DND-41 (cell line): ENCODE measurements around the gene HYDIN.
"Not testable (repeated sequence)": the region's sequence is repeated elsewhere in the genome, so short reads cannot be mapped to it uniquely, and the experiment has no call there.

ENCODE experiments used
- ATAC-seq: fragments of 200-7000 bp; cut with Tn5 transposase; 3 replicates; pipeline ENCODE4 v1.9.1; 2021; ENCODE audit warnings: low read depth; ENCODE audit not compliant: insufficient read depth
- DNase-seq: peaks from one replicate; pipeline ENCODE4 v3.0.0-alpha.2; 2020
- H2AFZ ChIP-seq: 2 replicates; pipeline ENCODE4 v1.6.0; 2012; ENCODE audit warnings: low read depth, low read length
- H3K27ac ChIP-seq: 2 replicates; pipeline ENCODE4 v1.5.1; 2012; ENCODE audit warnings: low read length, inconsistent platforms
- H3K27me3 ChIP-seq: fragments of 200-600 bp; sonication (generic); 2 replicates; pipeline ENCODE4 v1.6.0; 2012; ENCODE audit warnings: low read length, mild to moderate bottlenecking, inconsistent platforms; ENCODE audit not compliant: insufficient read depth, poor library complexity
- H3K36me3 ChIP-seq: 2 replicates; pipeline ENCODE4 v1.5.1; 2012; ENCODE audit warnings: low read length, inconsistent platforms; ENCODE audit not compliant: insufficient read depth
- H3K4me1 ChIP-seq: 2 replicates; pipeline ENCODE4 v1.5.1; 2012; ENCODE audit warnings: mild to moderate bottlenecking, low read length; ENCODE audit not compliant: insufficient read depth
- H3K4me2 ChIP-seq: 2 replicates; pipeline ENCODE4 v1.6.0; 2012; ENCODE audit warnings: mild to moderate bottlenecking, moderate library complexity, low read length, inconsistent platforms; ENCODE audit not compliant: insufficient read depth
- H3K4me3 ChIP-seq, 2 experiments: fragments of 200-600 bp in 1 of 2; shearing (Covaris generic) in 1 of 2; 2 replicates each; pipeline ENCODE4 v1.5.1; 2012 to 2016; ENCODE audit warnings: inconsistent platforms in 2 of 2, low read length in 2 of 2, mild to moderate bottlenecking in 2 of 2, low read depth in 1 of 2, moderate library complexity in 1 of 2
- H3K79me2 ChIP-seq: 2 replicates; pipeline ENCODE4 v1.6.0; 2012; ENCODE audit warnings: low read length, inconsistent platforms; ENCODE audit not compliant: insufficient read depth
- H3K9ac ChIP-seq: 2 replicates; pipeline ENCODE4 v1.6.0; 2012; ENCODE audit warnings: low read depth, mild to moderate bottlenecking, inconsistent platforms, low read length, moderate library complexity
- H3K9me3 ChIP-seq: 2 replicates; pipeline ENCODE4 v1.5.1; 2012; ENCODE audit warnings: low read length, moderate library complexity, mild to moderate bottlenecking, inconsistent platforms; ENCODE audit not compliant: insufficient read depth, severe bottlenecking
- H4K20me1 ChIP-seq: 2 replicates; pipeline ENCODE4 v1.6.0; 2012; ENCODE audit warnings: low read length; ENCODE audit not compliant: insufficient read depth

HYDIN gene

GRCh38 chr16:71143246-71143645 is 87.3 kb downstream of the HYDIN start:
- not testable (repeated sequence) for H2AFZ ChIP-seq, H3K4me3 ChIP-seq, H3K79me2 ChIP-seq, H3K27me3 ChIP-seq, H3K27ac ChIP-seq, H4K20me1 ChIP-seq, DNase-seq, H3K4me2 ChIP-seq, H3K4me1 ChIP-seq, H3K9me3 ChIP-seq, ATAC-seq, H3K9ac ChIP-seq, H3K36me3 ChIP-seq

DNA sequence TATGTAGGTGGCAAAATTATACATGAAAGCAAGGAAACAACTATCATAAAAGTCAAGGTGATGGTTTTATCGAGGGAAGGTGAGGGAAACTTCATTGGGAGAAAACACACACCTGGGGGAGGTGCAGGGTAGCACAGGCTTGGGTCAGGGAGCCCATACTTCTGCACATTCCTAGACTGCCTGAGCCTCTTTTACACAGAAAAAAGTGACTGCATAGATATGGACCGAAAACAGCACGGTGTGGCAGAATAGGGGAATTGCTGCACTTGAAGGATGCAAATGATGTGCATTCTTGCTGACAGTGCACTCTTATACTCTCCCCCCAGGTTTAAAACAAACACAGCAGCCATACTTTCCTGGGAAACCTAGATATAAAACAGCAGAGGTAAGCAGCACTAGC is 120.0 kb downstream of the HYDIN start:
- not testable (repeated sequence) for ATAC-seq, H3K4me2 ChIP-seq, H3K9ac ChIP-seq, H3K27me3 ChIP-seq, DNase-seq, H2AFZ ChIP-seq, H3K79me2 ChIP-seq, H4K20me1 ChIP-seq, H3K9me3 ChIP-seq, H3K4me3 ChIP-seq, H3K36me3 ChIP-seq, H3K4me1 ChIP-seq, H3K27ac ChIP-seq

DNA sequence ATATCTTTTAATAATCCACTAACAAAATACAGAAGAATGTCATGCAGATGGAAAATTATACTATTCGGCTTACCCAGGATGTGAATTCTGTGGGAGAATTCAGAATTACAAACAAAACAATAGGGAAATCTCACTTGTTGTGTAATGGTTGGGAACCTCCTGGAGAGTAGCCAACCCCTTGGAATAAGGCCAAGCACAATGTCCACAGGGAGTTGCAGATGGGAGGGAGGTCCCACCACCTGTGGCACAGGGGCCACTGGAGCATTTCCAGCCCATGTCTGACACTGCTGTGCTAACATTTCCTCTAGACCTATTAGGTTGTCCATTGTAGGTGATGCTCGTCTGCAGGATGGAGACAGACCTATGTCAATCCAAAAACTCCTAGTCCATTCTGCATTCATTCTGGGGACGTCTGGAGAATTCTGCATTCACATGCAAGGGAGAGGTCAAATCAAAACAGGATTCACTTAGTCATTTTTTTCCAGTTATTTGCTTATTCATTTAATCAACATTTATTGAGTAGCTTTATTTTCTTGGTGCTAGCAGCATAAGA is 120.8 kb downstream of the HYDIN start:
- H3K27ac ChIP-seq, H3K36me3 ChIP-seq, H3K9ac ChIP-seq, H3K4me3 ChIP-seq, H3K4me1 ChIP-seq, H2AFZ ChIP-seq, DNase-seq, H3K9me3 ChIP-seq, H3K79me2 ChIP-seq, H3K27me3 ChIP-seq, H4K20me1 ChIP-seq, ATAC-seq, H3K4me2 ChIP-seq: not testable (repeated sequence)

GRCh38 chr16:71105881-71106280 is 124.6 kb downstream of the HYDIN start:
- H3K27ac ChIP-seq, H3K79me2 ChIP-seq, H3K4me1 ChIP-seq, H2AFZ ChIP-seq, H3K27me3 ChIP-seq, H3K36me3 ChIP-seq, H3K9me3 ChIP-seq, H3K9ac ChIP-seq, ATAC-seq, DNase-seq, H4K20me1 ChIP-seq, H3K4me2 ChIP-seq, H3K4me3 ChIP-seq: not testable (repeated sequence)

- H4K20me1 ChIP-seq, H3K4me2 ChIP-seq, H3K27ac ChIP-seq, ATAC-seq, H3K4me3 ChIP-seq, H3K36me3 ChIP-seq, H3K9me3 ChIP-seq, H3K9ac ChIP-seq, H2AFZ ChIP-seq, H3K4me1 ChIP-seq, H3K27me3 ChIP-seq, H3K79me2 ChIP-seq, DNase-seq: not testable (repeated sequence)
These were observed 146.9 kb downstream of the HYDIN start for GRCh38 chr16:71083573-71083972.

- ATAC-seq, H3K9me3 ChIP-seq, H3K36me3 ChIP-seq, H4K20me1 ChIP-seq, H3K4me3 ChIP-seq, H3K27me3 ChIP-seq, H2AFZ ChIP-seq, H3K4me2 ChIP-seq, DNase-seq, H3K9ac ChIP-seq, H3K4me1 ChIP-seq, H3K27ac ChIP-seq, H3K79me2 ChIP-seq: not testable (repeated sequence)
These were observed 149.7 kb downstream of the HYDIN start for GRCh38 chr16:71080777-71081176.

DNA sequence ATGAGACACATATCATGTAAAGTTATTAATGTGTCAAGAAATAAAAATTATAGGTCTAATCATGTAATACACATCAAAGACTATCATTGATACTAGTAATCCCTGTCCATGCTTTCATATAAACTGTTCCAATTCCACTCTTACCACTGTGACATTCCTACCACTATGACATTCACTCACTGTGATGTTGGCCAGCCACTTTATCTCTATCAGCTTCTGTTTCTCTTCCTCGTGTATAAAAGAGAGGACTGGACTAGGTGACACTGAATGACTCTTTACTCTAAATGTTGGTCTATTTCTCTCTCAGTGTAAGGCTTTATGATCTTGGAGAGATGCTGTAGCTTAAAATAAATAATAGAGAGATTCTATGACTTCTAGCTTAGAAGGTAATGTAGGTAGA is 150.3 kb downstream of the HYDIN start:
- not testable (repeated sequence) for H3K27ac ChIP-seq, H4K20me1 ChIP-seq, H3K27me3 ChIP-seq, H2AFZ ChIP-seq, H3K4me1 ChIP-seq, H3K79me2 ChIP-seq, DNase-seq, H3K4me2 ChIP-seq, H3K9me3 ChIP-seq, H3K36me3 ChIP-seq, H3K4me3 ChIP-seq, H3K9ac ChIP-seq, ATAC-seq

DNA sequence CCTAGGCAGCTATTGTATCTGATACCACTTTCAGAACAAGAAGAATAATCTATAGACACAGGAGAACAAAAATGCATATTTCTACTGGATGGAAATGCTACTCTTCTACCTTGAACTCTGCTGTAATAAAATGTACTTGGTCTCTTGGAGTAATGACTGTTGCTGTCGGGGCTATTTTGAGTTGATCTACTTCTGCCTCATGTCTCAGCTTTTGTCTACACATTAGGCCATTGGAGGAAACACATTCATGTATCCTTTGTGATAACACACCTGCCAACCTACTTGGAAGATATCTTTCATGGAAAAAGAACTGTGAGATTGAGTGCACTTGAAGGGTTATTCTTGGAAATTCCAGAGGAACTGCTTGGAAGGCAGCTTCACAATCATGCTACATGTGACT is 159.9 kb downstream of the HYDIN start:
- not testable (repeated sequence) for H3K79me2 ChIP-seq, ATAC-seq, H3K9ac ChIP-seq, H3K27ac ChIP-seq, H3K36me3 ChIP-seq, H3K4me3 ChIP-seq, H3K9me3 ChIP-seq, H3K27me3 ChIP-seq, H3K4me1 ChIP-seq, H3K4me2 ChIP-seq, DNase-seq, H2AFZ ChIP-seq, H4K20me1 ChIP-seq
